Fibroblast of villous mesenchyme (primary cell): ENCODE data around the gene ALDH1L1. TPM values are rescaled to one million over a fixed set of nuclear protein-coding genes. Genes with fewer than 3 reads are reported as not detected.
A peak's percentile ranks its signal among the peaks of the same experiment; 100 is the strongest.

Experiments used
- DNase-seq: peaks from one replicate; pipeline ENCODE4 v3.0.0-alpha.2; 2010; ENCODE audit warnings: low read depth
- H3K4me3 ChIP-seq: 2 replicates; pipeline ENCODE4 v1.5.1; 2011; ENCODE audit warnings: low read depth, mild to moderate bottlenecking, low read length
- CTCF ChIP-seq: IDR thresholded peaks from 2 replicates; pipeline ENCODE4 v1.5.1; 2012; ENCODE audit warnings: low read depth, mild to moderate bottlenecking, low read length; ENCODE audit not compliant: insufficient read depth
- total RNA-seq: library from RNA; depleted of rRNA; stranded (reverse); fragments of >200 nt; gene quantifications from 2 replicates; pipeline ENCODE4 v1.2.3, GENCODE V29; 2012

Gene ALDH1L1
- total RNA-seq, 1 donor = 3.9 TPM

- peak; percentile 60 for DNase-seq
- TF ChIP-seq CTCF = no peak
- H3K4me3 ChIP-seq = no peak overlapping the region
These were observed 4.1 kb upstream of the ALDH1L1 start for GRCh38 chr3:126184465-126185000.

- no peak overlapping the region for H3K4me3 ChIP-seq
- TF ChIP-seq CTCF = no peak
- no peak for DNase-seq
These were observed 976 bp upstream of the ALDH1L1 start for GRCh38 chr3:126181398-126181725.

- no peak for TF ChIP-seq CTCF
- peak; percentile 32 for DNase-seq
- H3K4me3 ChIP-seq = peak overlapping the region; percentile 47
These were observed 435 bp downstream of the ALDH1L1 start for GRCh38 chr3:126179825-126180476.

GRCh38 chr3:126170073-126170777 lies 10.2 kb downstream of the ALDH1L1 start:
- H3K4me3 ChIP-seq = no peak overlapping the region
- DNase-seq = peak; percentile 19
- TF ChIP-seq CTCF = no peak

GRCh38 chr3:126167566-126167965 lies 12.8 kb downstream of the ALDH1L1 start:
- TF ChIP-seq CTCF = no peak
- no peak overlapping the region for H3K4me3 ChIP-seq
- no peak for DNase-seq

- no peak for TF ChIP-seq CTCF
- H3K4me3 ChIP-seq = no peak overlapping the region
- no peak for DNase-seq
These were observed 14.4 kb downstream of the ALDH1L1 start for GRCh38 chr3:126166009-126166408.
